GM10266 (cell line): Measurements from ENCODE around the gene FOXC1.

ENCODE experiments used
- DNase-seq: peaks from one replicate; pipeline ENCODE4 v3.0.0; 2012; ENCODE audit errors: extremely low spot score
- TF ChIP-seq, protein P1 (sequence below): IDR thresholded peaks from 2 replicates; pipeline ENCODE4 v1.5.1; 2012; ENCODE audit warnings: mild to moderate bottlenecking, low read depth; ENCODE audit not compliant: control insufficient read depth, insufficient read depth; ENCODE audit errors: missing control alignments

The FOXC1 gene

DNA sequence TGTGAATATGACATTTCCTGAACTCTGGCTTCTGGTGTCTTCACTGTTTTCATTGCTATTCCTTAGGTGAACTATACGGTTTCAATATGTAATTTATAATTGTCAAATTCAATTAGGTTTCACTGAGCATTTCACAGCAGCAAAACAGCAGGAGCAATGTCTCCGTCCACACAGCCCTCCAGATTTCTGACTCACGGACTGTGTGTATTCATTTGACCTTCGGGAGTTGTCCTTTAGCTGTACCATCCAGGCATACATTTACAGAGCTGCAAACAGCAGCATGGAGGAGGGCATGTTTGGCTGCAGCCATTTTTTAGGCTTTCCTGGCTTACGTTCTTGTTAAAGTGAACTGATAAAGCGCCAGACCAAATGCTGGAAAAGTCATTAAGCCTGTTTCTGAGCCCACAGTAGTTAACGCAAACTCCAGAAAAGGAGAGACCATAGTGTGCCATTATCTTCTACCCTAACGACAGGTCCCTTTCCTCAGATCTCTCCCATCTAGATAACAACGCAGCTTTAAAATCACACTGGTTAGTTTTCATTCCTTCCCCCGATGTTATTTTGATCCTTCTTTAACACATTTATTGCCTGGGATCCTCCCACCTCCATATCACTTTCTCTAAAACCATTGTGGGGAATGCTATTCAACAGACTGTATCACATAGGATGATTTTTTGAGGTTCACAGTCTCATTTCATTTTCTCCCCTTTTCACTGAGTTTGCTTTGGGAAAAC, 18.3 kb downstream of the FOXC1 start:
- TF ChIP-seq, protein P1, sequence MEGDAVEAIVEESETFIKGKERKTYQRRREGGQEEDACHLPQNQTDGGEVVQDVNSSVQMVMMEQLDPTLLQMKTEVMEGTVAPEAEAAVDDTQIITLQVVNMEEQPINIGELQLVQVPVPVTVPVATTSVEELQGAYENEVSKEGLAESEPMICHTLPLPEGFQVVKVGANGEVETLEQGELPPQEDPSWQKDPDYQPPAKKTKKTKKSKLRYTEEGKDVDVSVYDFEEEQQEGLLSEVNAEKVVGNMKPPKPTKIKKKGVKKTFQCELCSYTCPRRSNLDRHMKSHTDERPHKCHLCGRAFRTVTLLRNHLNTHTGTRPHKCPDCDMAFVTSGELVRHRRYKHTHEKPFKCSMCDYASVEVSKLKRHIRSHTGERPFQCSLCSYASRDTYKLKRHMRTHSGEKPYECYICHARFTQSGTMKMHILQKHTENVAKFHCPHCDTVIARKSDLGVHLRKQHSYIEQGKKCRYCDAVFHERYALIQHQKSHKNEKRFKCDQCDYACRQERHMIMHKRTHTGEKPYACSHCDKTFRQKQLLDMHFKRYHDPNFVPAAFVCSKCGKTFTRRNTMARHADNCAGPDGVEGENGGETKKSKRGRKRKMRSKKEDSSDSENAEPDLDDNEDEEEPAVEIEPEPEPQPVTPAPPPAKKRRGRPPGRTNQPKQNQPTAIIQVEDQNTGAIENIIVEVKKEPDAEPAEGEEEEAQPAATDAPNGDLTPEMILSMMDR, result no peak
- no peak for DNase-seq

DNA sequence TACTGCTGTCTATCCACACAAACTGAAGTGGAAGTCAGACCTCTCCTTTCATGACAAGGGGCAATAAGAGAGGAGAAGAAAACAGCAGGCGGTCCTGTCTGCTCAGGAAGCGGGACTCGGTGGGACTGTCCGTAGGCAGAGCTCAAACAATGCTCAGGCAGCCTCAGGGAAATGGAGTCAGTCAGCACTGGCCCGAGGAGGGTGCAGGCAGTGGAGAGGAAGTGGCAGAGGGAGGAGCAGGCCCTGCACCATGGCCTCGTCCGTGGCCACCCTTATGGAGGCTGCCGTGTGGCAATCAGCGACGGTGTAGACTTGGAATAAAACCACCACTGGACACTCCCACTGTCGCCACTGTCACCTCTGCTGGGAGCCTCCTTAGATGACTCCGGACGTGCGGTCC, 19.6 kb downstream of the FOXC1 start:
- DNase-seq, result no peak
- TF ChIP-seq, protein P1, result no peak

DNA sequence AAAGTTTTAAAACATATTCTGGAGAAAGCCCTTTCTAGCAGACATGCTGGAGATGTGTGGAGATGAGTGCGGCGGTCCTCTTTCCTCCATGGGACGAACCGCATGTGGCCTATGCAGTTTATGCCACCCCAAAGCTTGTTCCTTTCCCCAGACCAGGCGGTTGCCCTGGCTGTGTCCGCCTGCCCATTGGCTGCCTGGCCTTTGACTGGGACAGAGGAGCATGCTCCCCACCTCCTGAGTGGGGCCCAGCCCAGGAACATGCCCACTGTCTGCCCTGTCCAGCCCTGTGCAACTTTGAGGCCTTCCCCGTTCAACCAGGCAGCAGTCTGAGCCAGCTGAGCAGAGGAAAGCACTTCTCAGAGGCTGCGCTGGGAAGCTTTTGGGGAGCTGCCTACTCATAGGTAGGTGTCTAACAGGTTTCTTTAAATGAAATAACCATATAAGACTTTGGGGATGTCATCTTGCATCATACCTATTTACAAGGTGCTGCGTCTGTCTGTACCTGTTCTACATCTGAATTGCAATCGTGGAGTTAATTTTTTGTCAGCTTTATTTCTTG, 20.6 kb downstream of the FOXC1 start:
- TF ChIP-seq, protein P1, result no peak
- DNase-seq, result no peak

DNA sequence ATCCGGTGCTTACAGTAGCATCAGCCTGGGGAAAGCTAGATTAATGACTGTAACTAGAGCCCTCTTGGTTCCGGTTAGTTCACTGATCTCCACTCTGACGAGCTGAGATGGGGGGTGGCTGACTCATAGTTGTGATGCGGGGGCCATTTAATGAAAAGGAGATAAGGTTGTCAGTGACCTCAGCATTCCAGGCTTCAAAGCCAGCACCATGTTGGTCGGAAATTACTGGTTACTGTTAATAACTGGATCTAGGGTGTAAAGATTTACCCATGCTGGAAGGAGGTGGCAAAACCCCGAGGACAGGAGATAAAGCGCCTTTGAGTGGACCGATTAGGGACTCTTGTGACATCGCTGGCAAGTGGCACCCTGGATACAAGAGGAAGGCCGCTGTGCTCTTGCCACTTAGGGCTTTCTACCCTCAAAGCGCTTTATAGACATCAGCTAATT, 21.1 kb downstream of the FOXC1 start:
- TF ChIP-seq, protein P1, result no peak
- no peak for DNase-seq

DNA sequence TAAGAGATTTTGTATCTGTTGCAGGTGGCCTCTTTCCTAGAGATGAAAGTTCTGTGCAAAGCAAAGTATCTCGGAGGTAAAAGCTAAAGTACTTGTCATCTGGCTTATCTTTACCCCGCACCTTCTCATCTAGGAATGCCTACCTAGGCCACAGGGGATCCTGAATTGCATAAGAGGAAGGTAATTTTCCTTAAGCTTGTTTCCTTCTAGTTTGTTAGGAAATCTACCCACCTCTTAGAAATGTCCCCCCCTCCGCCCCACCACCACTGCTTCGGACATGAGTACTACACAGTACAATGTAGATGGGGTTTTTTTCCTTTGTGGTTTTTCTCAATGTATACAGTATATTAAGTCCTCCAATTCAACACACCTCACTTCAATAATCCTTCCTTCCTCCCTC, 21.5 kb downstream of the FOXC1 start:
- TF ChIP-seq, protein P1, result no peak
- DNase-seq, result no peak

DNA sequence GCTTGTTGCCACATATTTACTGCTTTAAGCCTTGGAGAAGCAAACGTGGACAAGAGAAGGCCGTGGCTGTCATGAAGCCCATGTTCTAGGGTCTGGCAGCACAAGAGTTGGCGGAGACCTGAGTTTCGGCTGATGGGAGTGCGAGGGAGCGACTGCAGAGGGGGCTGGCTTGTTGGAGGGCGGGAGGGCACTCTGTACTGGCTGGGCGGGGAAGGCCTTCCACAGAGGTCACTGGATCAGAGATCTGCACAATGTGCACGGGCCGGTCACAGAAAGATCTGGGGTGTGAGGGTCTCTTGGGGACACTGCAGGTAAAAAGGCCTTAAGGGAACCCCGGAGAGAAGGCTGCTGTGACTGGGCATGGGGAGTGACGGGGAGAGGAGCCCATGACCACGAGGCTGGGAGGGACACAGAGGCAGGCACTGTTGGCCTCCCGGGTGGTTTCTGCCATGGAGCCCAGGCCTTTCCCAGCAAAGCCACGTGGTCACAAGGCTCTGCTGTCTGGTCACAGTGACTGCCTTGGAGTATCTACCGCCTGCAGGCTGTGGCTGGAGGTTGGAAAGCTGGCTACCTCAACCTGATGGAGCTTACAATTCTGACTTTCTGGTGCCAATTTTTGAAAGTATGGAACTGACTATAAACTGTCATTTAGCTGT, 23.8 kb downstream of the FOXC1 start:
- TF ChIP-seq, protein P1, result no peak

DNA sequence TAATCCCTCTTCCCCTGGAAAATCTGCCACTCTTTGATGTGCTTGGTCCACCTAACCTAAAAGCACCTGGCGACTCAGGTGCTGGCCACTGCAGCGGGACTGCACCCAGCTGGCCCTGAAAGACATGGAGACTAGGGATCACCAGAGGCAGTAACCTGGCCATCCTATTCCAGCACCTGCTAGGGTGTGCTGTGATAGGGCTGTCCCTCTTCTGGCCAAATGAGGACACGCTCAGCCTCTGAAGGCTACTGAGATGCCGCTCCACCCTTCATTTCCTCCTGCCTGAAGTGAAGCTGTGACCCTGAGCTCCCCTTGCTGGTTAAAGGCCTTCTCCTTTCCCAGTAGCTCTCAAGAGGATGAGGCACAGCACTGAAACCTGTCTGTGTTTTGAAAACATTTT, 24.4 kb downstream of the FOXC1 start:
- DNase-seq, result no peak
- TF ChIP-seq, protein P1, result no peak

More for the DNA sequence above, 23.8 kb downstream of the FOXC1 start:
- no peak for DNase-seq
